KOPT-K1 (cell line): ENCODE results near the gene ZNF277.

Experiments
- H3K27ac ChIP-seq: fragments of 200-600 bp; sonication (generic); 2 replicates; pipeline ENCODE4 v1.5.1; 2016; ENCODE audit warnings: antibody characterized with exemption, mild to moderate bottlenecking, low read depth, low read length; ENCODE audit not compliant: poor library complexity, severe bottlenecking
- H3K36me3 ChIP-seq: fragments of 200-600 bp; sonication (generic); 2 replicates; pipeline ENCODE4 v1.5.1; 2017; ENCODE audit warnings: antibody characterized with exemption, mild to moderate bottlenecking, low read length, moderate library complexity; ENCODE audit not compliant: insufficient read depth
- H3K9me3 ChIP-seq: fragments of 200-600 bp; sonication (generic); 2 replicates; pipeline ENCODE4 v1.5.1; 2017; ENCODE audit warnings: antibody characterized with exemption, low read length, mild to moderate bottlenecking; ENCODE audit not compliant: insufficient read depth, poor library complexity, severe bottlenecking

Gene ZNF277

GRCh38 chr7:112272921-112273561 is 66.5 kb downstream of the ZNF277 start:
- H3K27ac ChIP-seq, result no peak overlapping the region

GRCh38 chr7:112279042-112279441 is 72.5 kb downstream of the ZNF277 start:
- Histone ChIP-seq H3K9me3 (no peaks in the 10 kb centered on the region), H3K36me3 (no peaks in the 10 kb centered on the region), H3K27ac (no peak overlapping the region)

More at GRCh38 chr7:112272921-112273561, 66.5 kb downstream of the ZNF277 start:
- Histone ChIP-seq H3K36me3 (no peaks in the 10 kb centered on the region), H3K9me3 (no peaks in the 10 kb centered on the region)

- no peaks in the 10 kb centered on the region for H3K9me3 ChIP-seq
- H3K36me3 ChIP-seq, result no peaks in the 10 kb centered on the region
- no peak overlapping the region for H3K27ac ChIP-seq
Measured at GRCh38 chr7:112280267-112280666, 73.8 kb downstream of the ZNF277 start.

- Histone ChIP-seq H3K36me3 (no peaks in the 10 kb centered on the region), H3K9me3 (no peaks in the 10 kb centered on the region), H3K27ac (no peak overlapping the region)
Measured at GRCh38 chr7:112282476-112283188, 76.1 kb downstream of the ZNF277 start.

DNA sequence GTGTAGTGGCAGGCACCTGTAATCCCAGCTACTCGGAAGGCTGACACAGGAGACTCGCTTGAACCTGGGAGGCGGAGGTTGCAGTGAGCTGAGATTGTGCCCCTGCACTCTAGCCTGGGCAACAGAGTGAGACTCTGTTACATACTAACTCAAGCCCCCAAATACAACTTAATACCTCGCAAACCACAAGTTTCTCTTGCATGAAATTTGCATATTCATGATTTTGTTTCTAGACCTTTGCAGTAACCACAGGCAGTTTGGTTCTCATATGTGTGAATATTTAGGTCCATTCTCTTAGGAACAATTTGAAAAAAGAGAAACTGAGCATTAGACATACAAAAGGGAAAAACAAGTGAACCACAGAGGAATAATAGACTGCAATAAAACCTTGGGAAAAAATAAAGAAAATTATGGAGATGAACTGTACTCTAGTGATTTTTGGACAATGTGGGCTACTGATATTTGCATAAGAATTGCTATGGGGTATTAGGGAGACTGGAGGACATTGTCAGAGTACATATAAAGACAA is 77.0 kb downstream of the ZNF277 start:
- H3K36me3 ChIP-seq, result peaks cover 4% of the 10 kb centered on the region; the same call in 1 of the 2 replicates
- H3K9me3 ChIP-seq, result no peaks in the 10 kb centered on the region
- no peak overlapping the region for H3K27ac ChIP-seq

DNA sequence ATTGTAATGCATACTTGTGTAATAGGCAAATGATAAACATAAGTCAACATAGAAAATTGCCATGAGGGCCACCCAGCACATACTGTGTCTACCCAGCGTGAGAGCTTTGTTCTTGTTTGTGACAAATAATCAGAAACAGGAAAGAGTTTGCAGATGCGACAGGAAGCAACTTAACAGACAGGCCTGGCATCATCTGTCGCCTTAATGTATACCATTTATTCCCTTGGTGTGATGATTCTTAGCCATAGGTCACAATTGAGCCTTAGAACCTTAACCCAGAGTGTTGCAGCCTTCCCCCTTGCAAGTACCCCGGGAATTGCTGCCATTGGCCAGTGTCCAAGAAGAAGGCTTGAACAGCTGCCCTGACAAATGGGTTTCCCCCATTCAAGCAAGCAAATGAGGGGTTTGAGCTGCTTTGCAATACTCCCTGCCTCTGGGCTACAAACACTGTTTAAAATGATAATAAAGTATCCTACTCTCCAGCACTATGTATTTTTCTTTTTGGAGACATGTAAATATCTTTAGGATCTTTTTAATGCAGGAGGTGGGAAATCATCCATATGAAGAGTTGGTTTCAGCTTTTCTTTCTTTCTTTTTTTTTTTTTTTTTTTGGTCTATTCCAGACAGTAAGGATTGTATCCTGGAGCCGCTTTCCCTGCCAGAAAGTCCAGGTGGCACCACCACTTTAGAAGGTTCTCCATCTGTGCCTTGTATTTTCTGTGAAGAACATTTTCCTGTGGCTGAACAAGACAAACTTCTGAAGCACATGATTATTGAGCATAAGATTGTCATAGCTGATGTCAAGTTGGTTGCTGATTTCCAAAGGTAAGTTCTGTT is 80.0 kb downstream of the ZNF277 start:
- no peaks in the 10 kb centered on the region for H3K9me3 ChIP-seq
- peaks cover 7% of the 10 kb centered on the region; the same call in 1 of the 2 replicates for H3K36me3 ChIP-seq
- no peak overlapping the region for H3K27ac ChIP-seq

- Histone ChIP-seq H3K27ac (no peak overlapping the region), H3K36me3 (peaks cover 7% of the 10 kb centered on the region; the same call in 1 of the 2 replicates), H3K9me3 (no peaks in the 10 kb centered on the region)
Measured at GRCh38 chr7:112288301-112288700, 81.8 kb downstream of the ZNF277 start.

- Histone ChIP-seq H3K9me3 (no peaks in the 10 kb centered on the region), H3K36me3 (peaks cover 7% of the 10 kb centered on the region; the same call in 1 of the 2 replicates), H3K27ac (no peak overlapping the region)
Measured at GRCh38 chr7:112290065-112290464, 83.6 kb downstream of the ZNF277 start.

DNA sequence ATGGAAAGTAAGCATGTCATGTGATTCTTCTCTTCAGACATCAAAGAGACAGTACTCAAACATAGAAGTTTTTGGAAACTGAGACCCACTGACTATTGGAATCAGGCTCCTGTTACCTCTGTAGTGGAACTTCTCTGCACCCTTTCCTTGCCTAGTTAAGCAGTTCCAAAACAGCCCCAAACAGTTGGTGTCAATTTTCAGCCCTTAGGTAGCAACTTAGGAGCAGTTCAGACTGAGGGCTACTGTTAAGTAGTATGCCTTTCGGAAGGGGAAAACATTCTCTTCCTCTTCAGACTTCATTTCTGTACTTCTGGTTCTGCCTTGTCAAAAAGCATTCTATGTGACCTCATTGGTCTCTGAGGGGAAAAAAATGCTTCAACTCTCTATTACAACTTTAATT is 85.7 kb downstream of the ZNF277 start:
- Histone ChIP-seq H3K9me3 (no peaks in the 10 kb centered on the region), H3K27ac (no peak overlapping the region), H3K36me3 (peaks cover 7% of the 10 kb centered on the region; the same call in 1 of the 2 replicates)

DNA sequence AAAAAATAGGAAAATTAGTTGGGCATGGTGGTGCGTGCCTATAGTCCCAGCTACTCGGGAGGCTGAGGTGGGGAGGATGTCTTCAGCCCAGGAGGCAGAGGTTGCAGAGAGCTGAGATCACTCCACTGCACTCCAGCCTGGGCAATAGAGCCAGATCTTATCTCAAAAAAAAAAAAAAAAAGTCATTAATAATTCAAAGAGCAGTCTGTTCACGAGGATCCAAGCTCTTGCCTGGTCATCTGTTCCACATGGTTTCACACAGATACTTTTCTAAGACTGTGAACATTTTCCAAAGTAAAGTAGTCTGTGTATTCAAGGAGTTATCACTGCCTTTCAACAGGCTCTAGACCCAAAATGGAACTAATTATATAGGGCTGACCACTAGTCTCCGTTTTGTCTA is 86.9 kb downstream of the ZNF277 start:
- Histone ChIP-seq H3K36me3 (peaks cover 7% of the 10 kb centered on the region; the same call in 1 of the 2 replicates), H3K9me3 (no peaks in the 10 kb centered on the region), H3K27ac (no peak overlapping the region)

DNA sequence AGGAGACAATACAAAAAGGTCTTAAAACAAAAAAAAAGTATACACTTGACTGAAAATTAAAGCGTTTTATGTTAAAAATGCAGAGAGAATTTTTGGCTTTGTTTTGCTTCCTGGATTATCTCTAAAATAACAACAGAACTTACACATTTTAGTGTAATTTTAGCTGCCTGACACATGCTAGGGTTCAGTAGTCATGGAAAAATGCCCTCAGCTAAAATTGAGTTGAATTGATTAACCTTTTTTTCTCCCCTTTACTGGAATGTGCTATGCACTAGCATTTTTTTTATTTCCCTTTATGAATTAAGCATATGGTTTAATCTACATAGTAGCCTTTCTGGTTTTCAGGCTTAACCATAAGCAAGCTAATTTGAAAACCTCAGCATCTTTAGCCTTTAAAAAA is 89.9 kb downstream of the ZNF277 start:
- 0 out of 2 replicates have a peak, but pooled peaks cover 4% of the 10 kb centered on the region for H3K36me3 ChIP-seq
- no peaks in the 10 kb centered on the region for H3K9me3 ChIP-seq
- H3K27ac ChIP-seq, result no peak overlapping the region

- Histone ChIP-seq H3K9me3 (no peaks in the 10 kb centered on the region), H3K36me3 (0 out of 2 replicates have a peak, but pooled peaks cover 4% of the 10 kb centered on the region), H3K27ac (no peak overlapping the region)
Measured at GRCh38 chr7:112297681-112298080, 91.2 kb downstream of the ZNF277 start.

- H3K36me3 ChIP-seq, result 0 out of 2 replicates have a peak, but pooled peaks cover 4% of the 10 kb centered on the region
- no peaks in the 10 kb centered on the region for H3K9me3 ChIP-seq
- H3K27ac ChIP-seq, result no peak overlapping the region
Measured at GRCh38 chr7:112298543-112299100, 92.1 kb downstream of the ZNF277 start.

DNA sequence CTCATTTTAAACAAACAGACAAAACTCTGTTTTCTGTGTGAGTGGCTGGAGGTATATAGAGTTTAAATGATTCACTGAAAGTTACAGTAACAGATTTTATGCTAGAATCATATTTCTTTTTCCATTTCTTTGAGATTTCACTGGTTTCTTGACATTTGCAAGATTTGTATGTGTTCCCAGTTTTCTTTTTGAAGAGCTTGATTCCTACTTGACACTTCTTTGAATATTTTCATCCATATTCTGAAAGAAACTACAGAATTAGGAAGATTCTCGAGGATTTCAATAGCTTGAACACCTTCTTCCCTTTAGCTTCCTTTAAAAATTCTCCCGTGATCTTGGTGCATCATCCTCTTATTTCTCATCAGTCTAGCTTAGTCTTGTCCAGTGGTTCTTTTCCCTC is 93.6 kb downstream of the ZNF277 start:
- 0 out of 2 replicates have a peak, but pooled peaks cover 4% of the 10 kb centered on the region for H3K36me3 ChIP-seq
- H3K27ac ChIP-seq, result no peak overlapping the region
- no peaks in the 10 kb centered on the region for H3K9me3 ChIP-seq
